Stimulated activated CD8-positive, alpha-beta memory T cell treated with anti-CD3 and anti-CD28 coated beads, Interleukin-12 subunit alpha, Interleukin-12 subunit beta, amount 100 ng/mL, for 4 hours (primary cell): Measurements from ENCODE around the gene LYPD6B.
"Not testable (repeated sequence)": the region's sequence is repeated elsewhere in the genome, so short reads cannot be mapped to it uniquely, and the experiment has no call there.

Source experiments
- DNase-seq: peaks from one replicate; pipeline ENCODE4 v3.0.0-alpha.2; 2020; ENCODE audit warnings: low read depth

Gene LYPD6B

GRCh38 chr2:149213764-149214493 is 175.4 kb downstream of the LYPD6B start:
- no peak for DNase-seq

GRCh38 chr2:149218497-149218896 is 180.0 kb downstream of the LYPD6B start:
- DNase-seq, result no peak

- DNase-seq, result no peak
Observed at GRCh38 chr2:149219856-149220255, 181.4 kb downstream of the LYPD6B start.

GRCh38 chr2:149221002-149221401 is 182.5 kb downstream of the LYPD6B start:
- DNase-seq, result no peak

- DNase-seq, result no peak
Observed at GRCh38 chr2:149221898-149222297, 183.4 kb downstream of the LYPD6B start.

GRCh38 chr2:149223472-149224095 is 185.1 kb downstream of the LYPD6B start:
- no peak for DNase-seq

- DNase-seq, result no peak
Observed at GRCh38 chr2:149224543-149224942, 186.0 kb downstream of the LYPD6B start.

GRCh38 chr2:149225446-149225845 is 186.9 kb downstream of the LYPD6B start:
- no peak for DNase-seq

- DNase-seq, result no peak
Observed at GRCh38 chr2:149226790-149227189, 188.3 kb downstream of the LYPD6B start.

- DNase-seq, result no peak
Observed at GRCh38 chr2:149235816-149236375, 197.4 kb downstream of the LYPD6B start.

GRCh38 chr2:149236410-149236809 is 197.9 kb downstream of the LYPD6B start:
- DNase-seq, result no peak

GRCh38 chr2:149246186-149246585 is 207.7 kb downstream of the LYPD6B start:
- no peak for DNase-seq

- not testable (repeated sequence) for DNase-seq
Observed at GRCh38 chr2:149251436-149251835, 212.9 kb downstream of the LYPD6B start.

- not testable (repeated sequence) for DNase-seq
Observed at GRCh38 chr2:149256877-149257276, 218.4 kb downstream of the LYPD6B start.

GRCh38 chr2:149258531-149258930 is 220.0 kb downstream of the LYPD6B start:
- no peak for DNase-seq

- DNase-seq, result no peak
Observed at GRCh38 chr2:149259136-149259535, 220.6 kb downstream of the LYPD6B start.

- DNase-seq, result no peak
Observed at GRCh38 chr2:149261692-149262091, 223.2 kb downstream of the LYPD6B start.
